Activated naive CD8-positive, alpha-beta T cell treated with anti-CD3 and anti-CD28 coated beads, Interleukin-2, amount 10 ng/mL, durations not matched to agents 7 days and 5 days (primary cell): ENCODE results near the gene POLR3K. TPM values are rescaled to one million over a fixed set of nuclear protein-coding genes. Genes with fewer than 3 reads are reported as not detected.

Source experiments
- ATAC-seq: fragments of 150-1000 bp; cut with Tn5 transposase; one replicate; pipeline ENCODE4 v1.10.0; 2021; ENCODE audit warnings: low read depth, moderate library complexity
- POLR2A ChIA-PET: fragments of 350-600 bp; sonication (Branson Sonifier 250); formaldehyde crosslinking; loops from one replicate; lab custom pipeline; 2021; ENCODE audit warnings: antibody characterized with exemption; lab: Charles Lee
- DNase-seq: peaks from one replicate; pipeline ENCODE4 v3.0.0; 2021
- H3K27ac Mint-ChIP-seq: one replicate; pipeline ENCODE4 v1.8.0; 2022; ENCODE audit warnings: mild to moderate bottlenecking, mixed read lengths
- H3K27me3 Mint-ChIP-seq: one replicate; pipeline ENCODE4 v1.8.0; 2022; ENCODE audit warnings: mild to moderate bottlenecking, moderate library complexity, mixed read lengths
- H3K36me3 Mint-ChIP-seq: one replicate; pipeline ENCODE4 v1.8.0; 2021; ENCODE audit warnings: mild to moderate bottlenecking, mixed read lengths
- H3K4me1 Mint-ChIP-seq: one replicate; pipeline ENCODE4 v1.8.0; 2021; ENCODE audit warnings: mixed read lengths
- H3K4me3 Mint-ChIP-seq: one replicate; pipeline ENCODE4 v1.8.0; 2022; ENCODE audit warnings: mild to moderate bottlenecking, moderate library complexity, mixed read lengths
- H3K9me3 Mint-ChIP-seq: one replicate; pipeline ENCODE4 v1.8.0; 2021; ENCODE audit warnings: mixed read lengths
- total RNA-seq, 2 experiments: library from RNA; stranded (reverse); gene quantifications; one replicate each; pipeline ENCODE4 v1.2.3, GENCODE V29; 2021

Gene POLR3K
- 10 to 100 TPM; 29.2 to 30.1 TPM for total RNA-seq

DNA sequence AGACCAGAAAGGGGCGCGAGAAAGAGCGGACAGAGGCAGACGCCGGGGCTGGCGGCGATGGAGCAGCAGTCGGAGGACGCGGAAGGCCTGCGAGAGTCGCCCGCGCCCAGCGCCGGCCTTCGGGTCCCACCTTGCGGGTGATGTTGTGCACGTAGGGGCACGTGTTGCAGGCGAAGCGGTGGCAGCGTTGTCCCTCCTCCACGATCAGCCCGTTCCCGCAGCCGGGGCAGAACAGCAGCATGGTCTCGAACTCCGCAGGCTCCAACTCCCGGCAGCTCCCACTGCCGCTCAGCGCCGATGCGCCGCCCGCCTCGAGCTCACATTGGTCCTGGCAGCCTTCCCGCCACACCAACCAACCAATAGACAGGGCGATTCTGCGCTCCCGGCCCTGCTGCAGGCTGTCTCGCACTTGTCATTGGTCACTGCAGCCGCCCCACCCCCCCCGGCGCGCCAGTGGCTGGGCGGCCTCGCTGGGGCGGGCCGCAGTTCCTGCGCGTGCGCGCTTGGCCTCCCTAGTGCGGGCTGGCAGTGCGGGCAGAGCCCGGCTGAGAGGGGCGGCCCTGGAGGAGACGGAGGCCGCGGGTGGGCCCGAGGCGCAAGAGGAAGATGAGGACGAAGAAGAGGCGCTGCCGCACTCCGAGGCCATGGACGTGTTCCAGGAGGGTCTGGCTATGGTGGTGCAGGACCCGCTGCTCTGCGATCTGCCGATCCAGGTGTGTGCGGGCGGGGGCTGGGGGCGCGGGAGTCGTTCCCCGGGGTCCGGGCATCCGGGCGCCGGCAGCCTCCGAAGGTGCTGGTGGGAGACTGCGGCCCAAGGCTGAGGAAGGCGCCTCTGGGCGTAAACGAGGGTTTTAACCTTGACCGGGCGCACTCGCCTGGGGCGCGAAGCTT is at the start of gene POLR3K, which contains the start of gene SNRNP25:
Gene POLR3K (minus strand): TSS at position 263 of the 891 bp plus-strand sequence. CDS start 22 bp downstream, at position 241.
Gene SNRNP25 (plus strand): TSS at position 483 of the 891 bp plus-strand sequence. CDS start 189 bp downstream, at position 672.
- H3K27ac Mint-ChIP-seq = peak within 1 kb of the TSS; percentile 90
- peaks cover 23% of the 10 kb centered on the region for H3K36me3 Mint-ChIP-seq

DNA sequence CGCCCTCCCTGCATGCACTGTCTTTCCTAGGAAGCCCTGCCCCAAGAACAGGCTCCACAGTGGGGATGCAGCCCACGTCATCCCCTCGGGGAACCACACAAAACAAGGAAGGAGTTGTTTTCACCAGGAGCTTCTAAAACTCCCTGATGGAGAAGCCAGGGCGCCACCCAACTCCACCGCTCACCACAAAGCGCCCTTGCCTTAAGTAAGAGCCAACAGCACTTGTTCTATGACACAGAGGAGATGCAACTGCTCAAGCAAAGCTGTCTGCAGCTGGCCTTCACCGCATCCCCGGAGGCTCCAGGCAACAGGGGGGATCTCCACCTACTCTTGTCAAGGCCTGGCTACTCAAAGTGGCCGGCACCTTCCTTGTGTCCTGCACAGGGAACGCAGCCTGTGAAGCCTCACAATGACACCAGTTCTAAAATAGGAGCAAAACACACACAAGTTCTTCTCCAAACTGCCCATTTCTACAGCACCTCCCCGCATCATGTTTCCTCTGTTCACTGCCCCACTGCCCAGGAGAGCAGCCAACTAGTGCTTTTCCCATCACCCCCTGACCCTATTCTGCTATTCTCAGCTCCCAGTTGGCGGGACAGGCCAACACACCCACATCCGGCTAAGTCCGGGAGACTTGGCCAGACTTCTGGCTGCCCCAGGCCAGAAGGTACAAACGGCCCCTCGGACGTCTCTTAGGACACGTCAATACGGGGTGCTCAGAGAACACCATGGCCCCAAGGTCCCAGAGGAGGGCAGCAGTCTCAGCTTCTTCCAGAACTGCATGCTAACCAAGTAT is 48.9 kb upstream of the POLR3K start:
- Mint-ChIP-seq H3K36me3 (no peaks in the 10 kb centered on the region), H3K4me1 (no peaks in the 10 kb centered on the region), H3K9me3 (no peaks in the 10 kb centered on the region), H3K27me3 (no peaks in the 10 kb centered on the region), H3K27ac (no peak overlapping the region), H3K4me3 (no peak overlapping the region)
- DNase-seq (no peak), ATAC-seq (no peak)
- POLR2A ChIA-PET = no interaction called here

More for the DNA sequence above, at the start of gene POLR3K, which contains the start of gene SNRNP25:
- peak within 1 kb of the TSS; percentile 99 for H3K4me3 Mint-ChIP-seq
- POLR2A ChIA-PET = interaction anchor here (0.6 to 2.1 kb wide), 15 partner anchors 9 to 1533 kb away, joined by 3 to 27 read pairs (median 4); partner anchors contain the start of gene MPG
- no peaks in the 10 kb centered on the region for H3K9me3 Mint-ChIP-seq
- H3K27me3 Mint-ChIP-seq = no peaks in the 10 kb centered on the region
- ATAC-seq (peak; percentile 99), DNase-seq (peak; percentile 96)
- peaks cover 26% of the 10 kb centered on the region for H3K4me1 Mint-ChIP-seq

DNA sequence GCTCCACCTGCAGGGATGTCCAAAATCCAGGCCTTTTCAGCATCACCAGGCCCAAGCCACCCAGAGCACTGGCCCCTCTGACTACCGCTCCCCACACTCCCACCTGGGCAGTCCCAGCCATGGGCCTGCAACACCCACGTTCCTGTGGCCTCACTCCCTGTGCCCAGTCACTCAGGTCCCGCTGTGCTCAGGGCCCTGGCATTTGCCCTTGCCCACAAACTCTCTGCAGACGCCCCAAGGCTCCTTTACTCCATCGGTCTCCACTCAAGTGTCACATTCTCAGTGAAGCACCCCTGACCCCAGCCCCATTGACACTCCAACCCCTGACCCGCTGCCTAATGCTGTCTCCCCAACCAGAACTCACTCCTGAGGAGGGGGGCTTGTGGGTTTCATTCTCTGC is 48.2 kb upstream of the POLR3K start:
- DNase-seq (no peak), ATAC-seq (no peak)
- H3K27me3 Mint-ChIP-seq = no peaks in the 10 kb centered on the region
- no peak overlapping the region for H3K4me3 Mint-ChIP-seq
- no peaks in the 10 kb centered on the region for H3K9me3 Mint-ChIP-seq
- peaks cover 3% of the 10 kb centered on the region for H3K4me1 Mint-ChIP-seq
- H3K27ac Mint-ChIP-seq = no peak overlapping the region
- H3K36me3 Mint-ChIP-seq = no peaks in the 10 kb centered on the region
- POLR2A ChIA-PET = no interaction called here

DNA sequence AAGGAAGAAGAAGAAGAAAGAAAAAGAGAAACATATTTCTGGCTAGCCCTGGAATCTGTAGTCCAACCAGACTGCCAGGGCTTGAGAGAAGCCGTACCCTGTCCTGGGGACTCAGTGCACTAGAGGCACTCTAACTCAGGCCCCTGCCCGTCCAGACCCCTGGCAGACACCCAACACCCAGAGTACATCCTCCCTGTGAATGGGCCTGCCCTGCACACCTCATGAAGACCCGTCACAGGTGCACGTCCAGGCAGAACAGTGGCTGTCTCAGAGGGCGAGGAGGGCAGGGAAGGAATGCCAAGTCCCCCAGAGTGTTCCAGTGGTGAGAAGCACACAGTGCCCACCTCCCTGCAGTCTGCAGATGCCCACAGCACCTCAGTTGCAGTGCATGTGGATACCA is 47.6 kb upstream of the POLR3K start:
- Mint-ChIP-seq H3K36me3 (no peaks in the 10 kb centered on the region), H3K27me3 (no peaks in the 10 kb centered on the region), H3K9me3 (no peaks in the 10 kb centered on the region), H3K4me1 (peaks cover 3% of the 10 kb centered on the region), H3K4me3 (no peak overlapping the region), H3K27ac (no peak overlapping the region)
- DNase-seq = no peak
- no peak for ATAC-seq
- POLR2A ChIA-PET = no interaction called here

DNA sequence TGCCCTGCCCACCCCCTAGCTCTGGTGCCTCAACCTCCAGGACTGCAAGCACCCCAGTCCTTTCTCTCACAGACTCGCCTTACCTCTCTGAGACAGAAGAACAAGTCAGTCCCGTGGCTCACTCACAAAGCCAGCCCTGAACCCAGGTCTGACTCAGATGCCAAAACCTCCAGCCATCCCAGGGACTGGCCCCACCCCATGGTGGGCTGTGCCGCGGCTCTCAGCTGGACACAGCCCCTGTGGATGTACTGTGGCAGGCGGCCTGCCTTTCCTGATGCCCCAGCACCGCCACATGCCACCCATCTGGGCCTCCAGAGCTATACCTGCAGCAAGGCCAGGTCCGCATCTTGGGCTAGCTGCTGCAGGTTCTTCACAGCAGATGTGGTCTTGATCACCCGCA is 44.4 kb upstream of the POLR3K start:
- POLR2A ChIA-PET = interaction anchor here (0.7 to 4.6 kb wide), 3 partner anchors 20 to 42 kb away, joined by 3 to 52 read pairs (median 3); no protein-coding TSS in a partner anchor
- Mint-ChIP-seq H3K4me1 (peaks cover 5% of the 10 kb centered on the region), H3K36me3 (no peaks in the 10 kb centered on the region), H3K9me3 (no peaks in the 10 kb centered on the region), H3K4me3 (no peak overlapping the region), H3K27ac (no peak overlapping the region), H3K27me3 (no peaks in the 10 kb centered on the region)
- ATAC-seq (no peak), DNase-seq (no peak)

DNA sequence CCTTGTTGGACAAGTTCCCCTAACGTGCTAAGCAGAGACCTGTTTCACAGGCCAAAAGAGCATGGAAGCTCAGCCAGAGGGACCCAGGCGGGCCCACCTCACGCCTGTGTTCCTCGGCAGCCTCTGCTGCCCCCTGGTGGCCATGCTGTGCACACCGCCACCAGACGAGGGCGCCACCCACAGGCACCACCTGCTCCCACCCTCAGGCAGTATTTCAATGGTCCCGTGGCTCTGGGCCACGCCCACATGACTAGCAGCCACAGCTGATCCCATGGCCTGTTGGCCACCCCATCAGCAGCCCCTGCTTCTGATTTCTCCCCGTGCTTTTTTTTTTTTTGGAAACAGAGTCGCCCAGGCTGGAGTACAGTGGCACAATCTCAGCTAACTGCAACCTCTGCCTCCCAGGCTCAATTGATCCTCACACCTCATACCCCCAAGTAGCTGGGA is 43.5 kb upstream of the POLR3K start:
- no peaks in the 10 kb centered on the region for H3K9me3 Mint-ChIP-seq
- peaks cover 5% of the 10 kb centered on the region for H3K4me1 Mint-ChIP-seq
- H3K27me3 Mint-ChIP-seq = no peaks in the 10 kb centered on the region
- DNase-seq (peak; percentile 96), ATAC-seq (peak; percentile 93)
- H3K36me3 Mint-ChIP-seq = no peaks in the 10 kb centered on the region
- peak overlapping the region; percentile 40 for H3K27ac Mint-ChIP-seq
- POLR2A ChIA-PET = interaction anchor here (0.6 to 4.6 kb wide), 10 partner anchors 20 to 304 kb away, joined by 3 to 52 read pairs (median 4); partner anchors contain the start of genes POLR3K, RHBDF1 and SNRNP25
- no peak overlapping the region for H3K4me3 Mint-ChIP-seq

DNA sequence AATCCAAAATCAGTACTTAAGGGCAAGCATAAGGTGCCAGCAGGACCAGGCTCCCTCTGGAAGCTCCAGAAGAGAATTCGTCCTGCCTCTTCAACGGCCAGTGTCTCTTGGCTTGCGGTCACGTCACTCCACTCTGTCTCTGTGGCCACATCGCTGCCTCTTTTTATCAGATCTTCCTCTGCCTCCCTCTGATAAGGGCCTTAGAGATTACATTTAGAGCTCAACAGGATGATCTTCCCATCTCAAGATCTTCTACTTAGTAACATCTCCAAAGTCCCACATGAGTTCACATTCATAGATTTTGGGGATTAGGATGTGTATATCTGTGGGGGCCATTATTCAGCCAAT is 41.5 kb upstream of the POLR3K start:
- Mint-ChIP-seq H3K27me3 (no peaks in the 10 kb centered on the region), H3K27ac (no peak overlapping the region), H3K4me3 (no peak overlapping the region), H3K4me1 (peaks cover 5% of the 10 kb centered on the region), H3K9me3 (no peaks in the 10 kb centered on the region), H3K36me3 (no peaks in the 10 kb centered on the region)
- ATAC-seq (no peak), DNase-seq (no peak)
- POLR2A ChIA-PET = interaction anchor here (1.7 to 4.6 kb wide), 2 partner anchors 11 to 29 kb away, joined by 7 to 52 read pairs; no protein-coding TSS in a partner anchor

DNA sequence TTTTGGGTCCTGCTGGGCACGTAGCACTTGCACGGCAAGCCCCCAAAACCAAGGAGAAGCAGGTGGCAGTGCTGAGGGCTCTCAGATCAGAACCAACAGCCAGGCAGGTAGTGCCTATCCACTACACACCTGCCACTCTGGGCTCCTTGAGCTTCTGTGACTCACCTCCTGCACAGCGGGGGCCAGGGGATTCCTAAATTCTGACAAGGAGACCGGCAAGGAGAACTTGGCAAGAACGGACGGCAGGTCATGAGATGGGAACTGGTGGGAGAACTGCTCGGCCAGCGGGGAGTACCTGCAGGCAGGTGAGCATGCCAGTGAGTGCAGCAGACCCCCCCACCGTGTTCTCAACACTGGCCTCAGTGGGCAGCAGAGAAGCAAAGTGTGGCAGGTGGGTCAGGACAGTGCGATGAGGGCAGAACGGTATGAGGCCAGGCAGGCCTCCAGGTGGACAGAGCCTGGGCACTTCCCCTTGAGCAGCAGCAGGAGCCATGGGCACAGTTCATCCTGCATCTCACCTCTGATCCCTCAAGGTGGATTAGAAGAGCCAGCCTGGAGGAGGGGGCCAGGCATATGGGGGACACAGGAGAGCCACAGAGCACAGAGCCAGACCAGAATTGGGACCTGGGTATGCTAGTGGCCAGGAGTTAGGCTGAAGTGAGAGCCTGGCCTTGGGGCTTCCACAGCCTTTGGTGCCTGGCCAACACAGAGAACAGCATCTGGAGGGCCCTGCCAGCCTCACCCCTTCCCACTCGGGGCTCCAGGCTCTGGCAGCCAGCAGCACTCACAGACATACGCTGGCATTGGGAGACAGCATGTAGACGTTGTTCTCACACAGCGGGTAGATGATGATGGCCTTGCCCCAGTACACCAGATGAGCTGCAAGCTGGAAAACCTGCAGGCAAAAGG is 39.3 kb upstream of the POLR3K start:
- DNase-seq (no peak), ATAC-seq (no peak)
- POLR2A ChIA-PET = interaction anchor here (0.9 to 4.6 kb wide), 3 partner anchors 8 to 27 kb away, joined by 3 to 52 read pairs (median 6); partner anchors contain the start of gene MPG
- no peaks in the 10 kb centered on the region for H3K9me3 Mint-ChIP-seq
- no peaks in the 10 kb centered on the region for H3K27me3 Mint-ChIP-seq
- no peak overlapping the region for H3K4me3 Mint-ChIP-seq
- peaks cover 5% of the 10 kb centered on the region for H3K4me1 Mint-ChIP-seq
- H3K36me3 Mint-ChIP-seq = no peaks in the 10 kb centered on the region
- H3K27ac Mint-ChIP-seq = no peak overlapping the region

DNA sequence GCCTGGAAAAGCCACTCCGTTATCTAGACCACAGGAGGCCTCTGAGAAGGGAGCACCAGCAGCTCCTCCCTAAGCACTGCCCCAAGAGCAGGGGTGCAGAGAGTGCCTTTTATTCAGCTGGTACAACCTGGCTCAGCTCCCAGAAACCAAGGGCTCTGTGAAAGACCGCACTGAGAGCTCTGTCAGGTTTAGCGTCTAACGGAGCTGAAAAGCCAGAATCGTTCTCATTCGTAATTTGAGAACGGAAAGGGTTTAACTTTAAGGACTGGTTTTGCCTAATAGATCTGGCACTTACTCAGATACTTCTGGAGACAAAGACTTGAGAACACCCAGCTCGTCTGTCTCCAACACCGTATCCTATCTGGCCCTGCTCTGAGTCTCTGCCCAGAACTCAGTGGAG is 38.1 kb upstream of the POLR3K start:
- H3K36me3 Mint-ChIP-seq = peaks cover 2% of the 10 kb centered on the region
- H3K27ac Mint-ChIP-seq = no peak overlapping the region
- no peaks in the 10 kb centered on the region for H3K27me3 Mint-ChIP-seq
- POLR2A ChIA-PET = interaction anchor here (0.6 to 1.0 kb wide), 2 partner anchors 8 to 13 kb away, joined by 3 read pairs; partner anchors contain the start of gene MPG
- H3K4me3 Mint-ChIP-seq = no peak overlapping the region
- DNase-seq (no peak), ATAC-seq (no peak)
- H3K9me3 Mint-ChIP-seq = no peaks in the 10 kb centered on the region
- H3K4me1 Mint-ChIP-seq = peaks cover 1% of the 10 kb centered on the region

DNA sequence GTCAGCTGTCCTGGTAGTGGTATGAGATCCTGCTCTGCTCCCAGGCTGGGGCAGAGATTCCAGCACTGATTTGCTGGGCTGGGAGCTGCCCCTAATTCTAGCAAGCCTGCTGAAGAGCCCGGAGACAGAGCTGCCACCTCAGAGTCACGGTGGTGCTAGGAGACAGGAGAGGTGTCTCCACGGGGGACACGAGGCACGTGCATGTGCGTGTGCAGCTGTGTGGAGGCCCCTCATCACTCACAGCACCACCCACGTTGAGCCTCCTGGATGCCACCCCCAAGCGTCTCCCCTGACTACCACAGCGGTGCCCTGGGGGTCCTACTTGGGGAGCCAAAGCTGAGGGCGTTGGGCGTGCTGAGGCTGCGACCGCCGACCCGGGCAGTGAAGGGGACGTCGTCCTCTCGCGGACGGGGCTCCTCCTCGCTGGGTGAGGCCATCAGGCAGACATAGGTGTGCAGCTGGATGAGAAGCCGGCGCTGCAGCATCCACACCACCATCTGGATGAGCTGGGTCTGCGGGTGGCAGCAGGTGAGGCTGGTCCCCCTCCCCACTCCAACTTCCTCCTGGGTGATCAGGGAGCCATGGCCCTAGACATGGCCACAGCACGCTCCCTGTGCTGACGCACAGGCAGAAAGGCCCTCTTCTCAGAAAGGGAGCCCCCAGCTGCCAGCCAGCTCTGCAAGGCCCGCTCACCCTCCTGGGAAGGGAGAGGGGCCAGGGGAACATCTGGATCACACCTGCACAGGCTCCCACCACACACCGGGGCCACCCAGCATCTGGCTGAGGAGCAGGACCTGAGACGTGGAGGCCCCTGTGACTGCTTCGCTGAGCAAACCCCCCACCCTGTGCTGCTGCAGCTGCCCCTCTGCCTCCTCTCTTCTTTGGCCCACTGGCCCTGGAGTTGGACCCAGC is 36.2 kb upstream of the POLR3K start:
- Mint-ChIP-seq H3K4me3 (no peak overlapping the region), H3K9me3 (no peaks in the 10 kb centered on the region), H3K27me3 (no peaks in the 10 kb centered on the region), H3K36me3 (peaks cover 2% of the 10 kb centered on the region), H3K27ac (no peak overlapping the region), H3K4me1 (peaks cover 11% of the 10 kb centered on the region)
- DNase-seq (no peak), ATAC-seq (no peak)
- POLR2A ChIA-PET = no interaction called here

DNA sequence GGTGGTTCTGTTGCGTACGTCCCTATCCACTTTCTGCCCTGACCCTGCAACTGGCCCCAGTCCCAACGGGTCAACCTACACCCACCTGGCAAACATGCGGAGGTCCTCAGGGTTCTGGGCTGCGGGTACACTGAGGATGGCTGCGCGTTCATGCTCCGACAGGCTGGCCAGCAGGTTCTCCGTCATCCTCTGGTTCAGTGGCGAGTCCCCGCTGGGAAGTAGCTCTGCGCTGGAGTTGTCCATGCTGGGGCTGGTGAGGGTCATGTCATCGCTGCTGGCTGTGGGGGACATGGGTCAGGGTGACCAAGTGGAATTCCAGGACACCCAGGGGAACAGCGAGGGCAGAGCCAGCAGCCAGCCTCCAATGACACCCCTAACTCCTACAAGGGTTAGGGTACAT is 35.2 kb upstream of the POLR3K start:
- no peak overlapping the region for H3K27ac Mint-ChIP-seq
- H3K4me3 Mint-ChIP-seq = no peak overlapping the region
- H3K9me3 Mint-ChIP-seq = no peaks in the 10 kb centered on the region
- peaks cover 22% of the 10 kb centered on the region for H3K4me1 Mint-ChIP-seq
- H3K27me3 Mint-ChIP-seq = no peaks in the 10 kb centered on the region
- POLR2A ChIA-PET = no interaction called here
- no peak for ATAC-seq
- DNase-seq = no peak
- H3K36me3 Mint-ChIP-seq = peaks cover 7% of the 10 kb centered on the region
